H1 (cell line): ENCODE results near the gene MZF1. TPM values are rescaled to one million over a fixed set of nuclear protein-coding genes. Genes with fewer than 3 reads are reported as not detected.

Experiments used
- CTCF ChIA-PET: fragments of 300-600 bp; sonication (Branson Sonifier 250); formaldehyde crosslinking; loops from one replicate; lab custom pipeline; 2021; ENCODE audit not compliant: partially characterized antibody; lab: Charles Lee
- POLR2A ChIA-PET: fragments of 300-600 bp; sonication (Branson Sonifier 250); formaldehyde crosslinking; loops from one replicate; lab custom pipeline; 2021; ENCODE audit warnings: inconsistent platforms; ENCODE audit not compliant: partially characterized antibody; lab: Charles Lee
- DNase-seq, 2 experiments: peaks; one replicate each; pipeline versions ENCODE4 v3.0.0 to v3.0.0-alpha.2; 2010 to 2022; ENCODE audit warnings: low spot score in 2 of 2, low read depth in 1 of 2, mixed read lengths in 1 of 2
- FAIRE-seq: peaks from 2 replicates; lab custom pipeline; 2011; peaks lifted over from hg19 to GRCh38; lab: Jason Lieb, UNC
- H2AFZ ChIP-seq: 2 replicates; pipeline ENCODE4 v1.8.1; 2012; ENCODE audit warnings: low read length, inconsistent platforms
- H2AK5ac ChIP-seq: 2 replicates; pipeline ENCODE4 v1.6.1; 2013; ENCODE audit warnings: low read depth, low read length
- H2BK120ac ChIP-seq: replicated peaks from 2 replicates; pipeline ENCODE3; 2013; ENCODE audit warnings: low read depth, low read length, inconsistent platforms
- H2BK12ac ChIP-seq: 2 replicates; pipeline ENCODE4 v1.6.1; 2013; ENCODE audit warnings: low read depth, low read length
- H2BK15ac ChIP-seq: 2 replicates; pipeline ENCODE4 v1.6.1; 2013; ENCODE audit warnings: low read length
- H2BK20ac ChIP-seq: 2 replicates; pipeline ENCODE4 v1.6.1; 2013; ENCODE audit warnings: low read length
- H2BK5ac ChIP-seq: 2 replicates; pipeline ENCODE4 v1.6.1; 2013; ENCODE audit warnings: low read depth, low read length
- H3K14ac ChIP-seq: 2 replicates; pipeline ENCODE4 v1.6.1; 2013; ENCODE audit warnings: inconsistent platforms; ENCODE audit not compliant: insufficient read length
- H3K18ac ChIP-seq: 2 replicates; pipeline ENCODE4 v1.6.1; 2013; ENCODE audit warnings: low read length; ENCODE audit errors: extremely low read depth
- H3K23ac ChIP-seq: 2 replicates; pipeline ENCODE4 v1.6.1; 2013; ENCODE audit warnings: inconsistent platforms; ENCODE audit not compliant: insufficient read length
- H3K23me2 ChIP-seq: 2 replicates; pipeline ENCODE4 v1.6.1; 2013; ENCODE audit warnings: low read depth, low read length
- H3K27ac ChIP-seq: 2 replicates; pipeline ENCODE4 v1.6.1; 2011; ENCODE audit warnings: low read depth, low read length, inconsistent platforms
- H3K27me3 ChIP-seq, 4 experiments: replicated peaks in 1 of 4; 1 replicate in 1 of 4; 2 replicates in 3 of 4; pipeline versions ENCODE4 v1.6.1 to v1.8.1; 2011 to 2013; ENCODE audit warnings: low read length in 3 of 4, mild to moderate bottlenecking in 3 of 4, inconsistent platforms in 2 of 4, mixed read lengths in 2 of 4, moderate library complexity in 1 of 4; ENCODE audit not compliant: control insufficient read depth in 3 of 4, insufficient read depth in 3 of 4; ENCODE audit errors: extremely low read depth in 1 of 4
- H3K36me3 ChIP-seq, 4 experiments: 2 replicates each; pipeline versions ENCODE4 v1.6.1 to v1.8.1; 2011 to 2013; ENCODE audit warnings: mild to moderate bottlenecking in 4 of 4, low read length in 3 of 4, moderate library complexity in 2 of 4, control low read depth in 1 of 4, inconsistent platforms in 1 of 4; ENCODE audit not compliant: insufficient read depth in 4 of 4, control insufficient read depth in 2 of 4
- H3K4ac ChIP-seq: replicated peaks from 2 replicates; pipeline ENCODE3; 2013; ENCODE audit warnings: low read length, low read depth, mixed read lengths, inconsistent platforms; ENCODE audit not compliant: insufficient read length
- H3K4me1 ChIP-seq, 4 experiments: replicated peaks in 1 of 4; 1 replicate in 1 of 4; 2 replicates in 3 of 4; pipeline versions ENCODE4 v1.6.1 to v1.8.1; 2011 to 2013; ENCODE audit warnings: low read length in 3 of 4, inconsistent platforms in 2 of 4, mixed read lengths in 1 of 4; ENCODE audit not compliant: insufficient read depth in 4 of 4, control insufficient read depth in 3 of 4
- H3K4me2 ChIP-seq, 2 experiments: 2 replicates each; pipeline versions ENCODE4 v1.6.1 to v1.8.1; 2011 to 2013; ENCODE audit warnings: low read depth in 2 of 2, low read length in 2 of 2, control low read depth in 1 of 2, inconsistent platforms in 1 of 2, mild to moderate bottlenecking in 1 of 2; ENCODE audit not compliant: insufficient read depth in 1 of 2
- H3K4me3 ChIP-seq, 4 experiments: fragments of 200-600, 300-600 bp in 1 of 4; sonication (generic), shearing (Covaris generic), sonication (Bioruptor Twin) in 1 of 4; 2 replicates each; pipeline versions ENCODE4 v1.5.1 to v1.8.1; 2011 to 2016; ENCODE audit warnings: low read length in 4 of 4, low read depth in 3 of 4, control low read depth in 2 of 4, inconsistent platforms in 2 of 4, mild to moderate bottlenecking in 2 of 4, mixed read lengths in 1 of 4, moderate library complexity in 1 of 4; ENCODE audit not compliant: insufficient read depth in 2 of 4; ENCODE audit errors: extremely low read depth in 1 of 4
- H3K56ac ChIP-seq: replicated peaks from 2 replicates; pipeline ENCODE3; 2013; ENCODE audit warnings: low read depth, mild to moderate bottlenecking, mixed read lengths, low read length, inconsistent platforms; ENCODE audit not compliant: insufficient read length
- H3K79me1 ChIP-seq: 2 replicates; pipeline ENCODE4 v1.6.1; 2013; ENCODE audit warnings: low read depth, low read length, control low read depth
- H3K79me2 ChIP-seq, 2 experiments: 2 replicates each; pipeline versions ENCODE4 v1.6.1 to v1.8.1; 2012 to 2013; ENCODE audit warnings: low read length in 2 of 2, mild to moderate bottlenecking in 2 of 2, inconsistent platforms in 1 of 2; ENCODE audit not compliant: insufficient read depth in 2 of 2, control insufficient read depth in 1 of 2
- H3K9ac ChIP-seq, 4 experiments: replicated peaks in 1 of 4; 1 replicate in 1 of 4; 2 replicates in 3 of 4; pipeline versions ENCODE4 v1.6.1 to v1.8.1; 2011 to 2013; ENCODE audit warnings: low read depth in 3 of 4, low read length in 3 of 4, control low read depth in 2 of 4, mild to moderate bottlenecking in 2 of 4, moderate library complexity in 2 of 4, inconsistent platforms in 1 of 4; ENCODE audit errors: extremely low read depth in 1 of 4
- H3K9me3 ChIP-seq, 2 experiments: 2 replicates each; pipeline versions ENCODE4 v1.6.1 to v1.8.1; 2012 to 2013; ENCODE audit warnings: mild to moderate bottlenecking in 2 of 2, moderate library complexity in 2 of 2, control low read depth in 1 of 2, inconsistent platforms in 1 of 2, low read depth in 1 of 2, low read length in 1 of 2, mixed read lengths in 1 of 2; ENCODE audit not compliant: insufficient read depth in 2 of 2
- H4K20me1 ChIP-seq, 2 experiments: replicated peaks in 1 of 2; 2 replicates each; pipeline versions ENCODE3 to v1.8.1; 2011 to 2013; ENCODE audit warnings: inconsistent platforms in 2 of 2, low read length in 2 of 2, mild to moderate bottlenecking in 1 of 2; ENCODE audit not compliant: insufficient read depth in 2 of 2, control insufficient read depth in 1 of 2
- H4K5ac ChIP-seq: 2 replicates; pipeline ENCODE4 v1.6.1; 2013; ENCODE audit warnings: low read length, low read depth, mixed read lengths, inconsistent platforms; ENCODE audit not compliant: insufficient read length
- H4K8ac ChIP-seq: 2 replicates; pipeline ENCODE4 v1.8.0; 2013; ENCODE audit warnings: mild to moderate bottlenecking, moderate library complexity, low read length, inconsistent platforms; ENCODE audit not compliant: insufficient read depth; ENCODE audit errors: extremely low read depth
- H4K91ac ChIP-seq: replicated peaks from 2 replicates; pipeline ENCODE3; 2013; ENCODE audit warnings: low read length, mixed read lengths, inconsistent platforms; ENCODE audit not compliant: insufficient read length
- HDAC2 ChIP-seq, 2 experiments: fragments of 300-600 bp in 1 of 2; sonication (generic) in 1 of 2; IDR thresholded peaks; 2 replicates each; pipeline ENCODE4 v1.6.1; 2011 to 2012; ENCODE audit warnings: low read depth in 2 of 2, low read length in 2 of 2, mild to moderate bottlenecking in 2 of 2, moderate library complexity in 2 of 2, borderline replicate concordance in 1 of 2, inconsistent platforms in 1 of 2
- HDAC6 ChIP-seq: IDR thresholded peaks from one replicate; pipeline ENCODE4 v1.7.1; 2012; ENCODE audit warnings: low read depth, mild to moderate bottlenecking, inconsistent platforms, low read length, moderate library complexity
- KDM4A ChIP-seq: IDR thresholded peaks from one replicate; pipeline ENCODE4 v1.7.1; 2012; ENCODE audit warnings: low read depth, mild to moderate bottlenecking, moderate library complexity, low read length, inconsistent platforms; ENCODE audit not compliant: severe bottlenecking
- MAX ChIP-seq: IDR thresholded peaks from 2 replicates; pipeline ENCODE4 v1.6.1; 2012; ENCODE audit warnings: inconsistent platforms
- POLR2A ChIP-seq, 2 experiments: IDR thresholded peaks; 1 replicate in 1 of 2; 2 replicates in 1 of 2; pipeline ENCODE4 v1.6.1; 2011; ENCODE audit warnings: low read depth in 2 of 2, low read length in 2 of 2, mild to moderate bottlenecking in 2 of 2; ENCODE audit errors: control extremely low read depth in 1 of 2
- RBBP5 ChIP-seq: IDR thresholded peaks from 2 replicates; pipeline ENCODE4 v1.7.1; 2012; ENCODE audit warnings: low read depth, mild to moderate bottlenecking, inconsistent platforms, low read length, moderate library complexity, borderline replicate concordance
- SIN3A ChIP-seq, 2 experiments: IDR thresholded peaks in 1 of 2; conservative IDR thresholded peaks in 1 of 2; 2 replicates each; pipeline ENCODE4 v1.6.1; 2011 to 2012; ENCODE audit warnings: low read length in 2 of 2, improper control_type of control experiment in 1 of 2, low read depth in 1 of 2, mild to moderate bottlenecking in 1 of 2
- USF2 ChIP-seq: IDR thresholded peaks from 2 replicates; pipeline ENCODE4 v1.6.1; 2011; ENCODE audit warnings: low read length, improper control_type of control experiment
- YY1 ChIP-seq: IDR thresholded peaks from 2 replicates; pipeline ENCODE4 v1.6.1; 2011; ENCODE audit warnings: low read depth, mild to moderate bottlenecking, low read length
- WGBS, 2 experiments: shearing (Covaris generic) in 1 of 2; methylation state at CpG; one replicate each; pipeline versions ENCODE4 v1.1.6 to v1.1.7; 2013 to 2015; ENCODE audit warnings: low lambda C conversion rate in 2 of 2, mixed read lengths in 2 of 2, inconsistent platforms in 1 of 2, low coverage in 1 of 2, missing lambda C conversion rate in 1 of 2; ENCODE audit not compliant: insufficient replicate concordance in 2 of 2, insufficient coverage in 1 of 2, insufficient read length in 1 of 2; ENCODE audit errors: extremely low coverage in 1 of 2, missing lambda C conversion rate in 1 of 2; 5-methylcytosine and 5-hydroxymethylcytosine counted together
- polyA plus RNA-seq, 7 experiments: library from polyadenylated mRNA; depleted of rRNA in 3 of 7; stranded (reverse) in 5 of 7; unstranded in 2 of 7; fragments of >200 nt in 5 of 7; fragments of 200-250 nt in 2 of 7; gene quantifications; 1 replicate in 5 of 7; 2 replicates in 1 of 7; 4 replicates in 1 of 7; pipeline versions ENCODE4 v1.2.1 to v1.2.3, GENCODE V29; 2011 to 2013; ENCODE audit warnings: missing spikeins in 2 of 7, mixed read lengths in 2 of 7
- total RNA-seq: library from RNA; stranded (reverse); fragmentation: NEBNext Ultra II Directional; extraction: Animal tissue kit (Norgen Biotek cat#: 25700); gene quantifications from 2 replicates; pipeline ENCODE4 v1.2.1, GENCODE V29; 2021

Gene MZF1
- total and polyA plus RNA-seq, 2 of the 8 experiments (the other 6 are each of a cell fraction or from before 2014, with no cell fraction given): 15.2 to 25.0 TPM

GRCh38 chr19:58544591-58545285, 28.4 kb downstream of the MZF1 start:
- peak overlapping the region; percentile 92 to 98 for H3K4me2 ChIP-seq
- 2% methylated on average over 38 of the region's 92 CpGs; no CpG with 5 or more reads in 1 of the 2 experiments for WGBS, 2 experiments
- peaks cover 3 to 10% (median 5%) of the 10 kb centered on the region in 4 experiments; a peak in 6 of 7 replicates for H3K4me1 ChIP-seq
- H3K14ac ChIP-seq: no peak overlapping the region
- peaks cover 39 to 48% of the 10 kb centered on the region in 2 experiments for H4K20me1 ChIP-seq
- H4K5ac ChIP-seq: peak overlapping the region; percentile 57
- peak overlapping the region; percentile 99 for H3K18ac ChIP-seq
- peaks cover 28 to 49% of the 10 kb centered on the region in 2 experiments for H3K79me2 ChIP-seq
- peaks cover 28 to 46% (median 37%) of the 10 kb centered on the region in 4 experiments for H3K36me3 ChIP-seq
- H4K91ac ChIP-seq: peak overlapping the region; percentile 97
- no peak overlapping the region for H2AK5ac ChIP-seq
- no peak overlapping the region; the same call in 1 of the 2 replicates for H2BK5ac ChIP-seq
- H3K23ac ChIP-seq: no peak overlapping the region
- no peak for FAIRE-seq
- ChIA-PET POLR2A (interaction anchor here (1.0 to 13.8 kb wide), 14 partner anchors 9 to 165 kb away, joined by 3 to 650 read pairs (median 9); partner anchors contain the start of genes CHMP2A, MZF1, SLC27A5 and UBE2M), CTCF (interaction anchor here (1.3 to 3.6 kb wide), 4 partner anchors 9 to 36 kb away, joined by 5 to 21 read pairs (median 8); partner anchors contain the start of genes CHMP2A and ZBTB45)
- H2BK120ac ChIP-seq: no peak overlapping the region
- H4K8ac ChIP-seq: peak overlapping the region; percentile 99
- H3K4me3 ChIP-seq: peak overlapping the region; percentile 89 to 100 (median 94)
- no peaks in the 10 kb centered on the region for H3K9me3 ChIP-seq
- H3K56ac ChIP-seq: peak overlapping the region; percentile 97
- H2BK12ac ChIP-seq: no peak overlapping the region
- H3K27ac ChIP-seq: peak overlapping the region; percentile 92; the same call in 1 of the 2 replicates
- H3K79me1 ChIP-seq: peaks cover 13% of the 10 kb centered on the region
- no peak for DNase-seq
- H2BK15ac ChIP-seq: no peak overlapping the region
- no peak overlapping the region for H2AFZ ChIP-seq
- H2BK20ac ChIP-seq: no peak overlapping the region
- peaks cover 0 to 18% (median 10%) of the 10 kb centered on the region in 4 experiments; a peak in 5 of 7 replicates for H3K27me3 ChIP-seq
- peak overlapping the region; percentile 38 for H3K4ac ChIP-seq
- peak overlapping the region; percentile 92 to 100 (median 95) for H3K9ac ChIP-seq
- H3K23me2 ChIP-seq: peaks cover 13% of the 10 kb centered on the region
- TF ChIP-seq HDAC2 (IDR thresholded peaks at IDR 0.05; ENCODE audit: borderline replicate concordance in 1 of 2, low read depth in 2 of 2, low read length in 2 of 2): 0 out of 4 replicates have a peak, but pooled peaks of 1 of the 2 experiments have one; percentile 52
- TF ChIP-seq POLR2A (IDR thresholded peaks at IDR 0.05; ENCODE audit: control extremely low read depth in 1 of 2, low read depth in 2 of 2, low read length in 2 of 2): peak in 1 of 2 experiments; percentile 52; a peak in 1 of 3 replicates
- TF ChIP-seq MAX: no peak
- TF ChIP-seq KDM4A: peak; percentile 10
- no peak for TF ChIP-seq HDAC6
- peak; percentile 38; the same call in 1 of the 2 replicates for TF ChIP-seq RBBP5
- TF ChIP-seq SIN3A (conservative IDR thresholded peaks at IDR 0.05 in 1 of 2, IDR thresholded peaks at IDR 0.05 in 1 of 2; ENCODE audit: low read depth in 1 of 2, low read length in 2 of 2): peak in 1 of 2 experiments; percentile 20; a peak in 1 of 4 replicates
- no peak for TF ChIP-seq USF2
- TF ChIP-seq YY1: peak; percentile 71; the same call in 1 of the 2 replicates
